PFSK-1 (cell line): ENCODE data around the gene EXOSC7.

ENCODE experiments used
- FOXP2 ChIP-seq: optimal IDR thresholded peaks from 2 replicates; pipeline ENCODE3; 2011; ENCODE audit warnings: borderline replicate concordance, control low read depth, inconsistent platforms; ENCODE audit not compliant: insufficient read depth; ENCODE audit errors: extremely low read length, extremely low read depth
- POLR2AphosphoS5 ChIP-seq: IDR thresholded peaks from 2 replicates; pipeline ENCODE4 v1.6.1; 2012; ENCODE audit warnings: low read depth, mild to moderate bottlenecking, control low read depth, low read length, moderate library complexity
- SIN3A ChIP-seq: IDR thresholded peaks from 2 replicates; pipeline ENCODE4 v1.6.1; 2012; ENCODE audit warnings: mild to moderate bottlenecking, low read length, moderate library complexity, borderline replicate concordance; ENCODE audit not compliant: insufficient read depth
- TAF1 ChIP-seq: IDR thresholded peaks from 2 replicates; pipeline ENCODE4 v1.6.1; 2012; ENCODE audit warnings: low read length, control low read depth, borderline replicate concordance; ENCODE audit not compliant: insufficient read depth
- TF ChIP-seq, protein P1 (sequence below), 2 experiments: IDR thresholded peaks; 2 replicates each; pipeline versions ENCODE4 v1.6.1 to v1.8.0; 2011 to 2012; ENCODE audit warnings: low read depth in 2 of 2, low read length in 2 of 2, control low read depth in 1 of 2, inconsistent platforms in 1 of 2, mild to moderate bottlenecking in 1 of 2, moderate library complexity in 1 of 2; ENCODE audit not compliant: insufficient read depth in 1 of 2

The EXOSC7 gene

DNA sequence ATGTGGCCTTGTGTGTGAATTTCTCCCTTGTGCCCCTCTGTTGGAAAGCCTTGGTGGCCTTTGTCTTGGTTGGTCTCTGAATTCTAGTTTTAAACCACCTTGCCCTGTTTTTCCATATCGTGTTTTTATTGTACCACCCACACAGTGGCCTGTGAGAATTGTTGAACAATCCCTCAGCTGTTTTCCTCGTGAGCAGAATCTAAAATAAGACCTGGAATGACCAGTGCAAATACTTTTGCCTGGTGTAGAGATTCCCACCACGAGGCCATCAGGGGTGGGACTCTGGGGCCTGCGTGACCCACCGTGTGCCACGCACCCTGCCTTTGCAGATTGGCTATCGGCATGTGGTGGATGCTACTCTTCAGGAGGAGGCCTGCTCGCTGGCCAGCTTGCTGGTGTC is 31.0 kb downstream of the EXOSC7 start:
- TF ChIP-seq SIN3A = no peak
- no peak for TF ChIP-seq POLR2AphosphoS5
- TF ChIP-seq FOXP2 = no peak
- TF ChIP-seq TAF1 = no peak
- TF ChIP-seq, protein P1, sequence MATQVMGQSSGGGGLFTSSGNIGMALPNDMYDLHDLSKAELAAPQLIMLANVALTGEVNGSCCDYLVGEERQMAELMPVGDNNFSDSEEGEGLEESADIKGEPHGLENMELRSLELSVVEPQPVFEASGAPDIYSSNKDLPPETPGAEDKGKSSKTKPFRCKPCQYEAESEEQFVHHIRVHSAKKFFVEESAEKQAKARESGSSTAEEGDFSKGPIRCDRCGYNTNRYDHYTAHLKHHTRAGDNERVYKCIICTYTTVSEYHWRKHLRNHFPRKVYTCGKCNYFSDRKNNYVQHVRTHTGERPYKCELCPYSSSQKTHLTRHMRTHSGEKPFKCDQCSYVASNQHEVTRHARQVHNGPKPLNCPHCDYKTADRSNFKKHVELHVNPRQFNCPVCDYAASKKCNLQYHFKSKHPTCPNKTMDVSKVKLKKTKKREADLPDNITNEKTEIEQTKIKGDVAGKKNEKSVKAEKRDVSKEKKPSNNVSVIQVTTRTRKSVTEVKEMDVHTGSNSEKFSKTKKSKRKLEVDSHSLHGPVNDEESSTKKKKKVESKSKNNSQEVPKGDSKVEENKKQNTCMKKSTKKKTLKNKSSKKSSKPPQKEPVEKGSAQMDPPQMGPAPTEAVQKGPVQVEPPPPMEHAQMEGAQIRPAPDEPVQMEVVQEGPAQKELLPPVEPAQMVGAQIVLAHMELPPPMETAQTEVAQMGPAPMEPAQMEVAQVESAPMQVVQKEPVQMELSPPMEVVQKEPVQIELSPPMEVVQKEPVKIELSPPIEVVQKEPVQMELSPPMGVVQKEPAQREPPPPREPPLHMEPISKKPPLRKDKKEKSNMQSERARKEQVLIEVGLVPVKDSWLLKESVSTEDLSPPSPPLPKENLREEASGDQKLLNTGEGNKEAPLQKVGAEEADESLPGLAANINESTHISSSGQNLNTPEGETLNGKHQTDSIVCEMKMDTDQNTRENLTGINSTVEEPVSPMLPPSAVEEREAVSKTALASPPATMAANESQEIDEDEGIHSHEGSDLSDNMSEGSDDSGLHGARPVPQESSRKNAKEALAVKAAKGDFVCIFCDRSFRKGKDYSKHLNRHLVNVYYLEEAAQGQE (IDR thresholded peaks at IDR 0.05; ENCODE audit: insufficient read depth in 1 of 2, low read depth in 2 of 2, low read length in 2 of 2) = no peak

DNA sequence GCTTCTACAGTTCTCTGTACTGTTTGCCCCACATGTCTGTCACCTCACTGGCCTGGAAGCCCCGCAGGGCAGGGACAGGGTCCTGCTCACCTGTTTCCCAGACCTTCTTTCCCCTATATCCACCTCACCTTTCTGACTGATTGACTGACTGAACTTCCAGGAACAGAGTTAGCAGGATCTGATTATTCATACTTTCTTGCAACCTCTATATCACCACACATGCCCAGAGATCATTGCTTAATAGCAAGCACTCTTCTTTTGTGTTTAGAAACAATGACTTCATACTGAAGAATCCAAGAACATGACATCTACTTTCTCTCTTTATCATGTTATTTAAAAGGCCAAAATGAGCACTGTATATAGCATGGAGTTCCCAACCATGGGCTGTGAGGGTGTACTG is 32.1 kb downstream of the EXOSC7 start:
- TF ChIP-seq FOXP2 (no peak), SIN3A (no peak), POLR2AphosphoS5 (no peak), TAF1 (no peak)
- TF ChIP-seq, protein P1 (IDR thresholded peaks at IDR 0.05; ENCODE audit: insufficient read depth in 1 of 2, low read depth in 2 of 2, low read length in 2 of 2) = no peak

DNA sequence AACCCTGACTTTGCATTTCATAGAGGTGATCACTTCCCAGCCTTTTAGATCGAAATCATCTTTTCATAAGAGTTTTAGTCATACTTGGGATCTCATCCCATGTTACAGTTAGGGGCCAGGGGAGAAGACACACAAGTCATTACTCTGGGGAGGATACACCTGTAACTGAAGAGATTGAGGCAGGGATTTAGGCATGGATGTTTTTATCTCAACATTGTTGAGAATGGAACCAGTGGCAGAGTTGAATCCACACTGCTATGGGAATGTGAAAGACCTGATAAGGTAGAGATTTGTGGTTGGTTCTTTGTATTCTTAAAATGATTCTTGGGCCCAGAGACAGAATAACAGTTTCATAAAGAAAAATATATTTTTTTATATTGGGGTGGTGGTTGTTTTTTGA is 33.8 kb downstream of the EXOSC7 start:
- TF ChIP-seq SIN3A (no peak), TAF1 (no peak), FOXP2 (no peak), POLR2AphosphoS5 (no peak)
- TF ChIP-seq, protein P1 (IDR thresholded peaks at IDR 0.05; ENCODE audit: insufficient read depth in 1 of 2, low read depth in 2 of 2, low read length in 2 of 2) = no peak

DNA sequence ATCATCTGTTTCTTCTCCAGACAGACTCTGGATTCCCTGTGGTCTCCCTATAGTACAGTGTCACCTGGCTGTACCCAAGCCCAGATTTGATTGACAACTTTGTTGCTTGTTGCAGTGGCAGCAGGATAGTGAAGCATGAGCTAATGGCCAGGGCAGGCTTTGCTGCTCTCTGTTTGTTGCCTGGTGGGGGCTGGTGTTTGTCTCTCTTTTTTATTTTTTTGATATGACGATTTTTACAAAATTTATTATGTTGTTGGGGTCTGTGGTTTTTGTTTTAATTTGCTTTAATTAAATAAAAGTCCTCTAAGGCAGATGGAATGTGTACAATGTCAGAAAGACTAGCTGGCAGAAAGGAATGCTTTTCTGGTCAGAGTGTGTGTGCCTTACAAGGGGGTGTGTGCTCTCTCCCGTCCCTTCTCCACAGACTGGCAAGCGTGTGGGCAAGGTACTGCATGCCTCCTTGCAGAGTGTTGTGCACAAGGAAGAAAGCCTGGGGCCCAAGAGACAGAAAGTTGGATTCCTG is 34.8 kb downstream of the EXOSC7 start:
- TF ChIP-seq TAF1 (no peak), FOXP2 (no peak), POLR2AphosphoS5 (no peak), SIN3A (no peak)
- TF ChIP-seq, protein P1 (IDR thresholded peaks at IDR 0.05; ENCODE audit: insufficient read depth in 1 of 2, low read depth in 2 of 2, low read length in 2 of 2) = no peak

DNA sequence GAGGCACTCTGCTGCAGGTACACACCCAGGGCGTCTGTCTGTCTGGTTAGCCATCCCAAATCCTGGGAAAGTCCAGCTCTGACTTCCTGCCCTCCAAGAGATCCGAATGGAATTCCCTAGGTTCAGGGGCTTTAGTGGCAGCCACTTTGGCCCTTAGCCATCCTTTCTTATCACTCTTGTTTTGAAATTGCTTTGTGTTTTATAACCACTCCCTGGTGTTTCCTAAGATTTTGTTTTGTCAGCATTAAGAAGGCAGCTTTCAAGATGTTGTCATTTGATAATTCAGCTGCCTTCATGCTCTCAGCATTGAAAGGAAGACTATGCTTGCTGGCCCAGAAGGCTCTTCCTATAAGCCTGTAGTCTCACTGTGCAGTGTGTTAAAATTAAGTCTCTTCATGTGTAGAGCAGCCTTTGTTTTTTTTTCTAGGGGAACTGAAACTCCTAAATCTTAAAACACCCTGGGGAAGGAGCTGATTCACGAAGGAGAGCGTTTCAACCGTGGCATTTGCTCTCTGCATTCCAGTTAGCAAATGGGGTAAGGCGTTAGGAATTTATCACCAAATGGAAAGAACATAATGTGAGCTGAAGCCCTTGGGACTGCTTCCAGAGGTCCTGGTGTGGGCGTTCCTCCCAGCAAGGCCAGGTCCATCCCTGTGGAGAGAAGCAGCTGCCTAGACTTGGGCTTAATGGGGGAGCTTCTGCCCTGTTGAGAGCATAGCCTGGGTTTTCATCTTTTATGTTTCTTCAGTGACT is 35.9 kb downstream of the EXOSC7 start:
- TF ChIP-seq FOXP2 = no peak
- no peak for TF ChIP-seq SIN3A
- TF ChIP-seq TAF1 = no peak
- TF ChIP-seq, protein P1 (IDR thresholded peaks at IDR 0.05; ENCODE audit: insufficient read depth in 1 of 2, low read depth in 2 of 2, low read length in 2 of 2) = no peak
- no peak for TF ChIP-seq POLR2AphosphoS5
